ACC112 (cell line): ENCODE data around the gene NPIPB6.

ENCODE experiments used
- H2AFZ ChIP-seq: fragments of 200-600 bp; sonication (generic); one replicate; pipeline ENCODE4 v1.6.0; 2017; ENCODE audit warnings: antibody characterized with exemption, low read length; ENCODE audit not compliant: unreplicated experiment
- H3K27ac ChIP-seq: fragments of 200-600 bp; sonication (generic); 2 replicates; pipeline ENCODE4 v1.5.1; 2014; ENCODE audit warnings: low read depth, mild to moderate bottlenecking, antibody characterized with exemption, low read length, moderate library complexity
- H3K27me3 ChIP-seq: fragments of 200-600 bp; sonication (generic); 2 replicates; pipeline ENCODE4 v1.6.1; 2014; ENCODE audit warnings: mild to moderate bottlenecking, antibody characterized with exemption, low read length, moderate library complexity, mixed read lengths; ENCODE audit not compliant: insufficient read depth
- H3K36me3 ChIP-seq: fragments of 200-600 bp; sonication (generic); 2 replicates; pipeline ENCODE4 v1.6.1; 2016; ENCODE audit warnings: mild to moderate bottlenecking, antibody characterized with exemption, low read length, moderate library complexity, mixed read lengths; ENCODE audit not compliant: insufficient read depth
- H3K4me1 ChIP-seq: fragments of 200-600 bp; sonication (generic); one replicate; pipeline ENCODE4 v1.6.1; 2016; ENCODE audit warnings: low read length, mixed read lengths; ENCODE audit not compliant: insufficient read depth, unreplicated experiment, control insufficient read depth
- H3K4me3 ChIP-seq: fragments of 200-600 bp; sonication (generic); 2 replicates; pipeline ENCODE4 v1.5.1; 2014; ENCODE audit warnings: mild to moderate bottlenecking, low read depth, low read length
- H3K79me2 ChIP-seq: fragments of 200-600 bp; sonication (generic); one replicate; pipeline ENCODE4 v1.6.0; 2016; ENCODE audit warnings: low read length; ENCODE audit not compliant: control insufficient read depth, unreplicated experiment, insufficient read depth

NPIPB6 gene

DNA sequence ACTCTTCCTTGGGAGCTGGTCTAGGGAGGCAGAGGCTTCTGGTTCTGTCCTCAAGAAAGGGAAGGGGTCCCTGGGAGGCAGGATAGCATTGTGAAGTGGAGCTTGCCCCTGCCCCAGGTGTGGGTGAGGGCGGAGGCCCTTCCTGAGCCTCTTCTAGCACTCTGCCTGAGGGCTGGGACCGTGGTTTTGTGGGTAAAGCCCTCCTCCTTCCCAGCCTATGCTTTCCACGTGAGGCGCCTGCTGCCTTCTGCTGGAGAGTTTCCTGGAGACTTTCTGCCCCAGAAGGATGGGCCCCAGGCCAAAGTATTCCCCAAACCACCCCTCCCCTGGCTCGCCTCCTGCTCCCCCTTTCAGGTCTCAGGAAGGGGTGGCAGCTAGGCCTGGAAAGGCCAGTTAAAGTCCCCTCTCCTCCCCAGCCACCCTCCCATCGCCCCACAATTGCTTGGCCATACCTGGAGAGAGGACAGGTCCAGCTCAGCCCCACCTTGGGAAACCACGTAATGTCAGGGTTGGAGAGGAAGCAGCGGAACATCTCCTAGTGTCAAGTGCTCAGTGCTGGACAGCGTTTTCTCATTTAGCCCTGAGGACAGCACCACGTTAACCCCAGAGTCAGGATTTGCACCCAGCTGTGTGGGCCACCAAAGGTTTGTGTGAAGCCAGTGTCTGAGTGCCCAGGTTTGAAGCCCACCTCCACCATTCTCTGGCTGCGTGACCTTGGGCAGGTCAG, 65.4 kb downstream of the NPIPB6 start:
- Histone ChIP-seq H3K4me1 (peaks cover 2% of the 10 kb centered on the region), H3K27me3 (peaks cover 70% of the 10 kb centered on the region), H3K79me2 (no peaks in the 10 kb centered on the region), H3K36me3 (no peaks in the 10 kb centered on the region), H3K27ac (no peak overlapping the region), H3K4me3 (no peak overlapping the region), H2AFZ (no peak overlapping the region)

GRCh38 chr16:28297308-28297707, 66.0 kb downstream of the NPIPB6 start:
- Histone ChIP-seq H3K36me3 (no peaks in the 10 kb centered on the region), H2AFZ (no peak overlapping the region), H3K27ac (no peak overlapping the region), H3K27me3 (peaks cover 68% of the 10 kb centered on the region), H3K79me2 (no peaks in the 10 kb centered on the region), H3K4me1 (peaks cover 5% of the 10 kb centered on the region), H3K4me3 (no peak overlapping the region)

DNA sequence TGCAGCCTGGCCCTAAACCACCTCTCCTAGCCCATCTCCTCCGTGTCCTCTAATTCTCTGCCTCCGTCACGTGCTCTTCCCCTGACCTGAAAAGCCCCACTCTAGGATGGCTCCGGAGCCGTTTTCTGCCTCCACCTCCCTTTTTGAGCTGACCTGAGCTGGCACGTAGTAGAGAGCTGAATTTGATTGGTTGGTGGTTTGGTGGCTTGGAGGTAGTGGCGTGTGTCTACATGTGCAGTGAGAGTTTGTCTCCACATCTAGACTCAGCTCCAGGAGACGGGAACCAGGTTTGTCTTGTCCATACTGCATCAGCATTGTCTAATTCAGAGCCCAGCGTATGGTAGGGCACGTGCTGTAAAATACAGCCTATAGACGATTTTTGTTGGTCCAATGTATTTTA, 68.0 kb downstream of the NPIPB6 start:
- Histone ChIP-seq H3K27me3 (peaks cover 47% of the 10 kb centered on the region), H3K79me2 (no peaks in the 10 kb centered on the region), H3K4me3 (no peak overlapping the region), H3K27ac (no peak overlapping the region), H3K4me1 (peaks cover 5% of the 10 kb centered on the region), H3K36me3 (no peaks in the 10 kb centered on the region), H2AFZ (no peak overlapping the region)

- Histone ChIP-seq H3K36me3 (no peaks in the 10 kb centered on the region), H3K4me1 (peaks cover 5% of the 10 kb centered on the region), H3K27ac (no peak overlapping the region), H3K79me2 (no peaks in the 10 kb centered on the region), H2AFZ (no peak overlapping the region), H3K27me3 (peaks cover 42% of the 10 kb centered on the region), H3K4me3 (no peak overlapping the region)
Measured at GRCh38 chr16:28294201-28294600, 69.1 kb downstream of the NPIPB6 start.

GRCh38 chr16:28293601-28293960, 69.7 kb downstream of the NPIPB6 start:
- Histone ChIP-seq H3K27me3 (peaks cover 48% of the 10 kb centered on the region), H2AFZ (no peak overlapping the region), H3K4me1 (peaks cover 5% of the 10 kb centered on the region), H3K36me3 (no peaks in the 10 kb centered on the region), H3K4me3 (no peak overlapping the region), H3K79me2 (no peaks in the 10 kb centered on the region), H3K27ac (no peak overlapping the region)

GRCh38 chr16:28292731-28293600, 70.3 kb downstream of the NPIPB6 start:
- H3K27ac ChIP-seq: no peak overlapping the region

More at GRCh38 chr16:28292731-28293600, 70.3 kb downstream of the NPIPB6 start:
- Histone ChIP-seq H3K79me2 (no peaks in the 10 kb centered on the region), H3K4me3 (peak overlapping the region; percentile 66), H3K27me3 (peaks cover 54% of the 10 kb centered on the region), H3K36me3 (no peaks in the 10 kb centered on the region), H3K4me1 (peaks cover 5% of the 10 kb centered on the region), H2AFZ (peak overlapping the region; percentile 50)
